Measurements from ENCODE around the gene VWF.

- TF ChIP-seq CTCF (IDR thresholded peaks at IDR 0.05; ENCODE audit: low read length) (peak; percentile 98), EZH2 (optimal IDR thresholded peaks at IDR 0.05; ENCODE audit: low read depth, low read length) (no peak)
Observed at GRCh38 chr12:5988659-5989116, 135.8 kb downstream of the VWF start.

All from MM.1S (cell line).